Lung microvascular endothelial cell (primary cell): ENCODE data around the gene KAT2B. TPM values are rescaled to one million over a fixed set of nuclear protein-coding genes. Genes with fewer than 3 reads are reported as not detected.
"Not testable (repeated sequence)": the region's sequence is repeated elsewhere in the genome, so short reads cannot be mapped to it uniquely, and the experiment has no call there.

ENCODE experiments used
- DNase-seq, 2 donors: peaks; one replicate each; pipeline versions ENCODE4 v3.0.0 to v3.0.0-alpha.2; 2010; ENCODE audit warnings: low read depth in 2 of 2
- total RNA-seq: library from RNA; depleted of rRNA; stranded (reverse); fragments of >200 nt; gene quantifications from 2 replicates; pipeline ENCODE4 v1.2.1, GENCODE V29; 2014

Gene KAT2B
- 7.2 and 21.8 TPM in 2 replicates for total RNA-seq

GRCh38 chr3:20039765-20040547 is at the start of gene KAT2B:
Gene KAT2B (plus strand): TSS chr3:20040446. CDS start chr3:20040478, 32 bp downstream.
- peak; percentile 74 to 81 for DNase-seq

DNA sequence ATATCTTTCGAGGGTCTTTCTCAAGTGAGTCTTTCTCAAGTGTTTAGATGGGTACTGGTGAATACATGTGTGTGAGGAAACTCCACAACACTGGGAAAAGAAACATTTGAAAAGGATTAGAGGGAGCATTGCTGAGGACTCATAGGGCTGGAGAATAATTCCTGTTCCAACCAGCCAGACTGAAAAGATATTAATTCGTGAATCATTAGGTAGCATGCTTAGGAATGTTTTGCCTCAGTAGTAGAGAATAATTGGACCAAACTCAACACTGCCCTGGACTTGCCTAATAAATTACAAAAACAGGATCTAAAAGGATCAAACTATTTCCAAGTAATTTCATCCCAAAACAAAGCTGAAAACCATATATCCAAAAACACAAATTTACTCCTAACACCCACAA is 45.5 kb upstream of the KAT2B start:
- no peak for DNase-seq

- DNase-seq = no peak
These were observed 42.7 kb upstream of the KAT2B start for GRCh38 chr3:19997502-19997901.

DNA sequence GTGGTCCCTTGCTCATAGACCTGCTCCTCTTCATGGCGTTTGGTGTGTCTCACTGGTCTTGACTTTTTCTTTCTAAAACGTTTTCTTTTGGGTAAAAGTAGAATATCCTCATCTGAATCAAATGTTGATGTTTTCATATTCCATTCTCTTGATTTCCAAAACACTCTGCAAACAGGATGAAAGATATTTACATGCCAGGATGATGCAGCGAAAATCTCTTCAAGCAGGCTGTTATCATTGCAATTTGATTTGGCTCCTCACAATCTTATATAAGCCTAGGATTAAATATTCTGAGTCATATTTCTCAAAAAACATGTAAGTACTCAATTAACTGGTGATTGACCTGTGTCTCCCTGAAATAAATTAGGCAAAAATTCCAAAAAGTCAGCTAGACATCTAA is 38.3 kb upstream of the KAT2B start:
- no peak for DNase-seq

GRCh38 chr3:20007960-20008359 is 32.3 kb upstream of the KAT2B start:
- DNase-seq = no peak

DNA sequence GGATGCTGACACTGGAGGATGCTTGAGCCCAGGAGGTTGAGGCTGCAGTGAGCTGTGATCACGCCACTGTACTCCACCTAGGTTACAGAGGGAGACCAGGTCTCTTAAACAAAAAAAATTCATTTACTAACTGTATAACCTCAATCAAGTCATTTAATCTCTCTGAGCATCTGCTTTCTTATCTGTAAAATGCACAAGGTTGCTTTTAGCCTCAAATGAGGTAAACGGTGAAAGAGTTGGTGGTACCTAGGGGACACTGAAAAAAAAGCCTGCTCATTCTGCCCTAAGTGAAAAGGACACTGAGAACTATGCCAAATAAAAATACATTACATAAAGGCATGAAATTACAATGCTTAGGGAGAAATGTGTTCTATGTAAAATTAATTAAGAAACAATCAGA is 31.6 kb upstream of the KAT2B start:
- no peak for DNase-seq

DNA sequence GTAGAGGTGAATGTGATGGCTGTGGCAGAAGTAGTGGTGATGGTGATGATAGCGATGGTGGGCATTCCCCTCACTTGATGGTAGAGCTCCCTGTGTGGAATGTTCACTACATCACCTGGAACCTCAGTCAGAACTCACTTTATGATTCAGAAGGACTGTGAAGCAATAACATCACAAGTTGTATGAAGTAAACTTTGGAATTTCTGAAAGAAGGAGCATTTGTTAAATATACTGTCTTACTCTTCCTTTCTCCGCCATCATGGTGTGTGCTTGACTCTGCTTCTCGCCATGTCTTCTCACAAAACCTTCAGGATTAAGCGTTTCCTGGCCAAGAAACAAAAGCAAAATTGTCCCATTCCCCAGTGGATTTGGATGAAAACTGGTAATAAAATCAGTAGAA is 28.1 kb upstream of the KAT2B start, which contains the start of gene PP2D1:
PP2D1 (minus strand) TSS at position 101 of the 400 bp plus-strand sequence. CDS start 192 bp downstream, outside the sequence.
- no peak for DNase-seq

DNA sequence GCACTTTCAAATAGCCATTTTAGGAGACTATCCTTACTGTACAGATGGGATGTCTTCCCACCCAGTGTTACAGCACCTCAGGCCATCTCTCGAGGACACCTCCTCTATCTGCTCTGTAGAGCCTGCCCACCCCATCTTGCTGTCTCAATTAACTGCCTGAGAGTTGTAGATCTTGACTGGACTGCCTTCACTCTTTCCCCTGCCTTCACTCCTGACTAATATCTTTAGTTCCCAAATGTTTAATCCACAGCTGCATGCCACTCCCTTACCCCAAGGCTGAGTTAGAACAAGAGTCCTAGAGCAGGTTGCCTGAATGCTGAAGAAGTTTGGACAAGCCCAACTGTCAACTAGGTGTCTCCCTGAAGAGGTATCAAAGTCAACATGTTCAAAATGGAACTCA is 26.9 kb upstream of the KAT2B start:
- DNase-seq = no peak

GRCh38 chr3:20015525-20015924 is 24.7 kb upstream of the KAT2B start:
- no peak for DNase-seq

GRCh38 chr3:20016076-20016475 is 24.2 kb upstream of the KAT2B start:
- DNase-seq = not testable (repeated sequence)

DNA sequence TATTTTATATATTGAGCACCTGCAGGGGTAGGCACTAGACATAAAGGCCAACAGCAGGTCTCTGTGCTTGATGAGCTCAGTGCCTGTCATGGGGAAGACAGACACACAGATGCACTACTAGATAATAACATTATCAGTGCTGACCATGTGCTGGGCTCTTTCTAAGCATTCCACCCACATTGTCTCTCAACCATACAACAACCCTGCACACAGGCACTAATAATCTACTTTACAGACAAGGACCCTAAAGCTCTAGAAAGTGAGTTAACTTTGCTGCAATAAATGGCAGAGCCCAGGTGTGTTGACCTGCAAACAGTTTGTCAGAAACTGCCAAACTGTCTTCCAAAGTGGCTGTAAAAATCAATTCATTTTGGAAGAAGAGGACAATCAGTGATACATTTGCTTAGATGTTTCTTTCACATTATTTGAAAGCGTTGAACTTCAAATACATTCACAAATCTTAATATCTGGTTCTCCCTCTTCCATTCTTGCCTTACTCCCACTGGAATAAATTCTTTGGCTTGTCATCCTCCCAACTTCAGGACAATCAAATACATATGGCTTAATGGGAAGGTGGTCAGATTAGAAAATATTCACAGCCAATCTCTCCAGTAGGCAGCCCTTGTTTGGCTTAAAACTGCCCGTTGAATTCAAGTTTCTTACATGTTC is 17.2 kb upstream of the KAT2B start:
- peak in 1 of 2 donors; percentile 58 for DNase-seq

- DNase-seq = peak; percentile 42 to 62
These were observed 16.4 kb upstream of the KAT2B start for GRCh38 chr3:20023623-20024405.

GRCh38 chr3:20027136-20027535 is 13.1 kb upstream of the KAT2B start:
- no peak for DNase-seq

- no peak for DNase-seq
These were observed 11.3 kb upstream of the KAT2B start for GRCh38 chr3:20028905-20029331.

- not testable (repeated sequence) for DNase-seq
These were observed 8.3 kb upstream of the KAT2B start for GRCh38 chr3:20031939-20032338.

- no peak for DNase-seq
These were observed 5.2 kb upstream of the KAT2B start for GRCh38 chr3:20035019-20035418.

- DNase-seq = no peak
These were observed 2.8 kb upstream of the KAT2B start for GRCh38 chr3:20037255-20037996.

DNA sequence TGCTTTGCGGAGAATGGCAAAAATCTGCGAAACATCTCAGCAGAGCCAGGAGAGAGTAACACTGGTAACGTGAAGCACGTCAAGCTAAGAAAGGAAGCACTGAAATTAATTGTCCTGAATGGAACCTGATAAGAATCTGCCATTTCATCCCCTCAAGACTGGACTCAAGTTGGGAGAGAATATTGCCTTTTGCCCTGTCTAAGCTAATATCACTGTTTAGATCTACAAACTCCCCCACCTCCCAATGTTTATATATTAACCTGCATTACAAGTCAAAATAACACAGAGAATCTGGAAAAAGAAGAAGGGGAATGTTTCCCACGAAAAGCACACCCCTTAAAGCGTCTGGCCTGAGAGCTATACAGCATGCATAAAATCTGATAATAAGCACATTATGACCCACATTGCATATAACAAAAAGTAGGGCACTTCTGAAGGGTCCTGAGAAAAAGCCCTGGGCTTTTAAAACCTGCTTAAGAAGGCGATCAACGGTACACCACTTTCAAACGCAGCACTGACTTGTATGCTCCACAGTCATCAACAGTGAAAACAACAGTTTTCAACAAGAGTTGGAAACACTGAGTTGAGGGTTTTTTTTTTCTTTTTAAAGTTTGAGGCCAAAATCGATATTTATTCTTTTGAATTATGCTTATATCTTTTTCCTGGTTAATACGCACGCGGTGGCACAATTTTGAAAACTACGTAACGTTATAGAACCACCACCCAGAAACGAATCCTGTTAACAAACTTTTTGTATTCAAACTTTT is 1.4 kb upstream of the KAT2B start:
- peak; percentile 24 to 34 for DNase-seq

DNA sequence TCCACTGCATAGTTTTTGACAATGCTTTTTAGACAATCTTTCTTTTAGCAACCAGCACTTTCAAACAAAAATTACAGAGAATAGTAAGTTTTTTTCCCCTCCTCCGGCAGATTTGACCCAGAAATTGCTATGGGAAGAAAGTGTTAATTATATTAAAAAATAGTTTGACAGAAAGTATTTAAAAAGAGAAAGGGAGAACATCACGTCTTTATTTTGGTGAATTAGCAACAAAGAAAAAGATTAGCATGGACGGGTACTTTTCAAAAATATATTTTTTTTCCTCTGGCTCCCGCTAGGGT is 831 bp upstream of the KAT2B start:
- no peak for DNase-seq

DNA sequence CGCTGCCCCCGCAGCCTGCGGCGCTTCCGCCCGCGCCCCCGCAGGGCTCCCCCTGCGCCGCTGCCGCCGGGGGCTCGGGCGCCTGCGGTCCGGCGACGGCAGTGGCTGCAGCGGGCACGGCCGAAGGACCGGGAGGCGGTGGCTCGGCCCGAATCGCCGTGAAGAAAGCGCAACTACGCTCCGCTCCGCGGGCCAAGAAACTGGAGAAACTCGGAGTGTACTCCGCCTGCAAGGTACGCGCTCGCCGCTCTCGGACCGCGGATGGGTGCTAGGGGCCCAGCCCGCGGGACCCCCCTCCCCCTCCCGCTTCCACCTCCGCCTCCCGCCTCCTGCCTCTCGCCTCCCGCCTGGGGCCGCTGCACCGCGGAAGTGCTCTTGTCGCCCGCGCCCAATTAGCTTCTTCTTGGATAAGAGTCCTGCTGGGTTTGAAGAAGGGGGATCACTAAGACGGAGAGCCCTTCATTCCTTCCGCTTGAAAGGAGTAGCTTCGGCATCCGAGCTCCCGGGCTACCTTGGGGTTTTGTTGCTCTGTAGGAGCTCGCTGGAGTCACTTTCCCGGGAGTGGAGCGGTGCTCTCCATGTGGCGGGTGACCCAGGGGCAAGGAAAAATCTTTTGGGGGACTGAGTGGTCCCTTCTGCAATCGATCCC is 426 bp downstream of the KAT2B start:
- peak; percentile 46 to 58 for DNase-seq
